ENCODE measurements around the gene ZG16B.

Gene ZG16B

DNA sequence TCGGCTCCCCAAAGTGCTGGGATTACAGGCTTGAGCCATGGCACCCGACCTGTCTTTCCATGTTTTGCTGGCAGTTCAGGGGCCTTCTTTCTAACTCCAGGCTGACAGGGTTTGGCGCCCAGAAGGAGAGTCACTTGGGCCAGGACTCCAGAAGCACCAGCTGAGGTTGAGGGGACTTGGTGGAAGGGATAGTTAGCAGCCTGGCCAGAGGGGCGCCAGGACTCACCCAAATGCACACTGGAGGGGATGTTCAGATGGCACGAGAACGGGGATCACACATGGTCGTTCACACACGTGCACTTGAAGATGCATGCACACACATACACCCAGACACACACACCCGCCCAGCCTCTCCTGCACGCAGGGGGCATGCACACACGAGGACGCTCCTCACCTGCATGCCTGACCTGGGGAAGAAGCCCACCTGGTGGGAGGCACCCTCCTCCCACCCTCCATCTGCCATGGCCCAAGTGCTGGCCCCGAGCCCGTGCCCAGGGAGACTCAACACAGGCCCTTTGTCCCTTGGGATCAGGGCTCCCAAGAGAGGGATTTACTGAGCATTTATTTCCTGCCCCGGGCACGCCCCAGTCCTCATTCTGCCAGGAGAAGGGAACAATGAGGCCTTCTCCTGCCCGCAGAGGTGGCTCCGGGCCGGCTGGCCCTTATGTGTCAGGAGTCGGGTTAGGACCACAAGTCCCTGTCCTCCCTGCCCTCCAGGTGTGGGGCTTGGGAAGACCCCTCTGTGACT is 15.4 kb upstream of the ZG16B start:
- H3K36me3 ChIP-seq: no peaks in the 10 kb centered on the region
- H3K4me1 ChIP-seq (ENCODE audit: control insufficient read depth in 1 of 2, insufficient read depth in 1 of 2, low read depth in 1 of 2, low read length in 1 of 2): no peaks in the 10 kb centered on the region
- TF ChIP-seq, protein P1, sequence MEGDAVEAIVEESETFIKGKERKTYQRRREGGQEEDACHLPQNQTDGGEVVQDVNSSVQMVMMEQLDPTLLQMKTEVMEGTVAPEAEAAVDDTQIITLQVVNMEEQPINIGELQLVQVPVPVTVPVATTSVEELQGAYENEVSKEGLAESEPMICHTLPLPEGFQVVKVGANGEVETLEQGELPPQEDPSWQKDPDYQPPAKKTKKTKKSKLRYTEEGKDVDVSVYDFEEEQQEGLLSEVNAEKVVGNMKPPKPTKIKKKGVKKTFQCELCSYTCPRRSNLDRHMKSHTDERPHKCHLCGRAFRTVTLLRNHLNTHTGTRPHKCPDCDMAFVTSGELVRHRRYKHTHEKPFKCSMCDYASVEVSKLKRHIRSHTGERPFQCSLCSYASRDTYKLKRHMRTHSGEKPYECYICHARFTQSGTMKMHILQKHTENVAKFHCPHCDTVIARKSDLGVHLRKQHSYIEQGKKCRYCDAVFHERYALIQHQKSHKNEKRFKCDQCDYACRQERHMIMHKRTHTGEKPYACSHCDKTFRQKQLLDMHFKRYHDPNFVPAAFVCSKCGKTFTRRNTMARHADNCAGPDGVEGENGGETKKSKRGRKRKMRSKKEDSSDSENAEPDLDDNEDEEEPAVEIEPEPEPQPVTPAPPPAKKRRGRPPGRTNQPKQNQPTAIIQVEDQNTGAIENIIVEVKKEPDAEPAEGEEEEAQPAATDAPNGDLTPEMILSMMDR (IDR thresholded peaks at IDR 0.05): no peak
- H3K27ac ChIP-seq: no peak overlapping the region
- H3K27me3 ChIP-seq: peaks cover 21% of the 10 kb centered on the region
- no peak overlapping the region for H3K4me3 ChIP-seq (ENCODE audit: low read depth in 1 of 2, low read length in 1 of 2)
- no peaks in the 10 kb centered on the region for H3K9me3 ChIP-seq

DNA sequence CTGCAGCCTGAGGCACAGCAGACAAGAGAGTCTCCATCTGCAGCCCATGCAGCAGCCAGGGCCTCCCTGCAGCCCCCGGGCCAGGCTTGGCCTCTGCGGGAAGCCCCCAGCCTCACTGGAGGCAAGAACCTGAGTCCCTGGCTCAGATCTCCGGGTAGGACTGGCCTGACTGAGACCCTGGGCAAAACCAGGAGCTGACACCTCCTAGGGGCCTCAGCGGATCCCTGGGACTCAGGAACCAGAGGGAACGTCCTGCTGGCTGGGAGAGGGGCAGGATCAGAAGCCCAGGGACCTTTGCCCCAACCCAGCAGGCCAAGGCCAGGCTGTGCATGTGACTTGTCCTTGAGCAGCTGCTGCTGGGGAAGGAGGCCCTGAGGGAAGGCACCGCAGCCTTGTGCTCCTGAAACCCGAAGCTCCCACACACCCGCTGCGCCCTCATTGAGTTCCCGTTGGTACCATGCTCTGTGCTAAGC is 14.8 kb upstream of the ZG16B start:
- H3K36me3 ChIP-seq: no peaks in the 10 kb centered on the region
- H3K27ac ChIP-seq: no peak overlapping the region
- no peak overlapping the region for H3K4me3 ChIP-seq (ENCODE audit: low read depth in 1 of 2, low read length in 1 of 2)

DNA sequence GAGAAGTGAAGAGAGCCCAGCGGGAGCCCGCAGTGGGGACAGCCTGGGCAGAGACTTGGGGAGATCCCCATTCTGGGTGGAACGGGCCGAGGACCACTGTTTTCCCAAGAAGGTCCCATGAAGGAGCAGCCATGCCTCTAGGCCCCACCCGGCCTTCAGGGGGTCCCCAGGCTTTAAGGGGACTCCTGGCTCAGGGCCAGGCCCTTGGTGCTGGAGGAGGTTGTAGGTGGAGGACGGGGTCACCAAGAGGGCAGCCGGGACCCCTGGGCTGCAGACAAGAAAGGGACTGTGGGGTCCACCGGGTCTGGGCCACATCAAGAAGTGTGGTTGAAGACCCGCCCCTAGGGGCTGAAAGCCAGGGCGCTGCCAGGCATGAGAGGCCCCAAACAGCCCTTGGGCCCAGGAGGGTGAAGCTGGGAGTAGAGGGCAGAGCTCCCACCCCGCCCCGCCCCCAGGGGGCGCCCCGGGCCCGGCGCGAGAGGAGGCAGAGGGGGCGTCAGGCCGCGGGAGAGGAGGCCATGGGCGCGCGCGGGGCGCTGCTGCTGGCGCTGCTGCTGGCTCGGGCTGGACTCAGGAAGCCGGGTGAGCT is 13.3 kb upstream of the ZG16B start, which contains the start of gene PRSS21:
TSS of gene PRSS21 (plus strand) at position 487 of the 589 bp plus-strand sequence. CDS start at position 519, 32 bp downstream.
- TF ChIP-seq, protein P1 (IDR thresholded peaks at IDR 0.05): no peak
- Histone ChIP-seq H3K27ac (no peak within 1 kb of the TSS), H3K4me3 (ENCODE audit: low read depth in 1 of 2, low read length in 1 of 2) (no peak within 1 kb of the TSS), H3K27me3 (peaks cover 4% of the 10 kb centered on the region), H3K36me3 (no peaks in the 10 kb centered on the region), H3K4me1 (ENCODE audit: control insufficient read depth in 1 of 2, insufficient read depth in 1 of 2, low read depth in 1 of 2, low read length in 1 of 2) (no peaks in the 10 kb centered on the region), H3K9me3 (no peaks in the 10 kb centered on the region)

More for the DNA sequence above, 14.8 kb upstream of the ZG16B start:
- TF ChIP-seq, protein P1 (IDR thresholded peaks at IDR 0.05): no peak
- no peaks in the 10 kb centered on the region for H3K9me3 ChIP-seq
- H3K27me3 ChIP-seq: peaks cover 15% of the 10 kb centered on the region
- H3K4me1 ChIP-seq (ENCODE audit: control insufficient read depth in 1 of 2, insufficient read depth in 1 of 2, low read depth in 1 of 2, low read length in 1 of 2): no peaks in the 10 kb centered on the region

DNA sequence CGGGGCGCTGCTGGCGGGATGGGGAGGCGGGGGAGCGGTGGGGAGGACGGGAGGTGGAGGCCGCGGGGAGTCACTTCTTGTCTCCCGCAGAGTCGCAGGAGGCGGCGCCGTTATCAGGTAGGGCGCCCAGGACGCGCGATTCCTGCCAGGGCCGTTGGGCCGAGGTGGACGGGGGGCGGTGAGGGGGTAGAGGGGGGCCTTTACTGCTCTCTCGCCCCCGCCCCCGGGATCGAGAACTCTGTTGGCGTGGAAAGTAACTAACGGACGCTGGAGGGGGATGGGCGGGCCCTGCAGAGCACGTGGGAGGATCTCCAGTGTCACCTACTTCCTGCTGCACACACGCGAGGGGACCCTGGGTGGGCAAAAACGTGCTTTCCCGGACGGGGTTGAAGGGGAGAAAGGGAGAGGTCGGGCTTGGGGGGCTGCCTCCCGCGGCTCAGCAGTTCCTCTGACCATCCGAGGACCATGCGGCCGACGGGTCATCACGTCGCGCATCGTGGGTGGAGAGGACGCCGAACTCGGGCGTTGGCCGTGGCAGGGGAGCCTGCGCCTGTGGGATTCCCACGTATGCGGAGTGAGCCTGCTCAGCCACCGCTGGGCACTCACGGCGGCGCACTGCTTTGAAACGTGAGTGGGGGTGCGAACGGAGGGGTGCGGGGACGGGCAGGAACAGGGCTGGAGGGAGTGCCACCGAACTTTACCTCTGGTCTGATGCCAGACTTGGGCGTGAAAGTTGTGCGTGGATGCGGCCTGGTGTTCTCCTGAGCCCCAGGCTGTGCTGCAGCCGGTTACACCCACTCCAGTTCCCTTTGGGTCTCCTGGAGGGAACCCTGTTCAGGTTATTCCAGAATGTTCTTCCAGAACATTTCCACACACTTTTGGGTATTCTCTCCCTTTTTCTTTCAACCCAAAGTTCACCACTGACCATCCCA is 12.5 kb upstream of the ZG16B start:
- Histone ChIP-seq H3K27me3 (no peaks in the 10 kb centered on the region), H3K4me1 (ENCODE audit: control insufficient read depth in 1 of 2, insufficient read depth in 1 of 2, low read depth in 1 of 2, low read length in 1 of 2) (no peaks in the 10 kb centered on the region), H3K9me3 (no peaks in the 10 kb centered on the region), H3K36me3 (no peaks in the 10 kb centered on the region), H3K27ac (no peak overlapping the region), H3K4me3 (ENCODE audit: low read depth in 1 of 2, low read length in 1 of 2) (no peak overlapping the region)
- TF ChIP-seq, protein P1 (IDR thresholded peaks at IDR 0.05): no peak

DNA sequence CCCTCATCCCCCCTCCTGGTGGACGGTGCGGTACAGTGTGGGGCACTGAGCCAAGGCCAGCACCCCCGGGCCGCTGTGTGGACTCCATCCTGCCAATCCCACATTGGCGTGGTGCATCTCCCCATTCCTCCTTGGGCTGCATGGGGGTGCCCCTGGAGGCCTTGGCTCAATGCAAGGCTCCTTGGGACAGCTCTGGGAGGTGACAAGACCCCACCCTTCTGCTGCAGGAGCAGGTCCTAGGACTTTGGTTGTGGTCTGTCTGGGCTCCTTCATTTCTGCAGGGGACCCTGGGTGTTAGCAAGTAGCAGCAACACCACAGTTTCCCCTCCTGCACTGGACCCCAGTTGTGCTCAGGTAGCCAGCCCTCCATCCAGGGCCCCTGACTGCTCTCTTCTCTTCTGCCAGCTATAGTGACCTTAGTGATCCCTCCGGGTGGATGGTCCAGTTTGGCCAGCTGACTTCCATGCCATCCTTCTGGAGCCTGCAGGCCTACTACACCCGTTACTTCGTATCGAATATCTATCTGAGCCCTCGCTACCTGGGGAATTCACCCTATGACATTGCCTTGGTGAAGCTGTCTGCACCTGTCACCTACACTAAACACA is 11.7 kb upstream of the ZG16B start:
- Histone ChIP-seq H3K27me3 (no peaks in the 10 kb centered on the region), H3K4me3 (ENCODE audit: low read depth in 1 of 2, low read length in 1 of 2) (no peak overlapping the region)
- TF ChIP-seq, protein P1 (IDR thresholded peaks at IDR 0.05): no peak

More for the DNA sequence above, 11.7 kb upstream of the ZG16B start:
- Histone ChIP-seq H3K9me3 (no peaks in the 10 kb centered on the region), H3K27ac (no peak overlapping the region), H3K36me3 (no peaks in the 10 kb centered on the region), H3K4me1 (ENCODE audit: control insufficient read depth in 1 of 2, insufficient read depth in 1 of 2, low read depth in 1 of 2, low read length in 1 of 2) (no peaks in the 10 kb centered on the region)

Measured in neutrophil (primary cell).